ENCODE measurements around the gene SLC25A19.

Gene SLC25A19

DNA sequence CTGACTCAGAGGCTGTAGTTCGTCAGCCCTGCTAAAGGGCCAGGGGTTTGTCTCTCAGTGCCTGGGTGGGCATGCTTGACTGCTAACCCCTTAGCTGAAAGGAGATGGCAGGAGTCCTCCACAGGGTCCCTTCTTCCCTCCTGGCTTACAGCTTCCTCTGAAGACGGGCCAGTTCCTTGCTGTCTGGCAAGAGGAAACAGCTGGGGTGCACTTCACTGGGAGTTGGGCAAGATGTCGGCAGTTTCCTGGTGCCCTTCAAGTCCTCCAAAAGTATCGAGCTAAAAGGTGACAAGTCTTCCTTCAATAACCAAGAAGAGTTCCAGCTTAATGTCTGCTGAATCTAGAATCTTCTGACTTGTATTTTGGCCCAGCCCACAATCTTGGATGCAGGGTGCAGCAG is 60.4 kb downstream of the SLC25A19 start:
- no peak for TF ChIP-seq ESRRG (CRISPR knock-in tag; IDR thresholded peaks at IDR 0.05)
- no peak for TF ChIP-seq ZNF8 (CRISPR knock-in tag; IDR thresholded peaks at IDR 0.05)

DNA sequence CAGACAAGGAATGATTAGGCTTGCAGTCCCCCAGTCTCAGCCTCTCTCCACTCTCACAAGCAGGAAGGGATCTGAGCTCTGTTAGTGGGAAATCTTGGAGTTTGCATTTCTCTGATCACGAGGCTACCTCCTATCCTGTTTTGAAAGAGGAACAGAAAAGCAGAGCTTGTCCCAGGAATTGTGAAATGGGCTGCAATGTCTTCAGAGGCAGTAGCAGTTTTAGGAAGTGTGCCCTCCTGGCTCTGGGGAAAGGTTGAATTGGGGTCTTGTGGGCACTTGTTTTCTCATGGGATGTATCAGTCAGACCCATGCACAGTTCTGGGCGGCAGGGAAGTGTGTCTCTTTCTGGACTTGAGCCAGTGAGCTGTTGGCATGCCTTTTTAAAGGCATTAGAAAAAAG is 60.9 kb downstream of the SLC25A19 start:
- ATAC-seq = no peak
- no peak for TF ChIP-seq SNAI2 (CRISPR knock-in tag; IDR thresholded peaks at IDR 0.05)
- TF ChIP-seq ZFP3 (CRISPR knock-in tag; IDR thresholded peaks at IDR 0.05) = no peak
- no peak for TF ChIP-seq ZNF70 (CRISPR knock-in tag; IDR thresholded peaks at IDR 0.05)
- TF ChIP-seq ISL1 (CRISPR knock-in tag; IDR thresholded peaks at IDR 0.05) = no peak
- no peak for TF ChIP-seq ZNF8 (CRISPR knock-in tag; IDR thresholded peaks at IDR 0.05)
- TF ChIP-seq PPARA (CRISPR knock-in tag; IDR thresholded peaks at IDR 0.05; ENCODE audit: borderline replicate concordance) = no peak
- TF ChIP-seq RARB (CRISPR knock-in tag; IDR thresholded peaks at IDR 0.05) = no peak
- TF ChIP-seq ZFP30 (CRISPR knock-in tag; IDR thresholded peaks at IDR 0.05) = no peak
- TF ChIP-seq, protein P1, sequence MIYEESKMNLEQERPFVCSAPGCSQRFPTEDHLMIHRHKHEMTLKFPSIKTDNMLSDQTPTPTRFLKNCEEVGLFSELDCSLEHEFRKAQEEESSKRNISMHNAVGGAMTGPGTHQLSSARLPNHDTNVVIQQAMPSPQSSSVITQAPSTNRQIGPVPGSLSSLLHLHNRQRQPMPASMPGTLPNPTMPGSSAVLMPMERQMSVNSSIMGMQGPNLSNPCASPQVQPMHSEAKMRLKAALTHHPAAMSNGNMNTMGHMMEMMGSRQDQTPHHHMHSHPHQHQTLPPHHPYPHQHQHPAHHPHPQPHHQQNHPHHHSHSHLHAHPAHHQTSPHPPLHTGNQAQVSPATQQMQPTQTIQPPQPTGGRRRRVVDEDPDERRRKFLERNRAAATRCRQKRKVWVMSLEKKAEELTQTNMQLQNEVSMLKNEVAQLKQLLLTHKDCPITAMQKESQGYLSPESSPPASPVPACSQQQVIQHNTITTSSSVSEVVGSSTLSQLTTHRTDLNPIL (CRISPR knock-in tag; IDR thresholded peaks at IDR 0.05; ENCODE audit: low read depth) = no peak
- TF ChIP-seq ARNTL (CRISPR knock-in tag; IDR thresholded peaks at IDR 0.05; ENCODE audit: borderline replicate concordance, low read depth) = no peak
- TF ChIP-seq ZNF565 (CRISPR knock-in tag; conservative IDR thresholded peaks at IDR 0.05; ENCODE audit: low read depth) = no peak

More for the DNA sequence above, 60.4 kb downstream of the SLC25A19 start:
- no peak for ATAC-seq

DNA sequence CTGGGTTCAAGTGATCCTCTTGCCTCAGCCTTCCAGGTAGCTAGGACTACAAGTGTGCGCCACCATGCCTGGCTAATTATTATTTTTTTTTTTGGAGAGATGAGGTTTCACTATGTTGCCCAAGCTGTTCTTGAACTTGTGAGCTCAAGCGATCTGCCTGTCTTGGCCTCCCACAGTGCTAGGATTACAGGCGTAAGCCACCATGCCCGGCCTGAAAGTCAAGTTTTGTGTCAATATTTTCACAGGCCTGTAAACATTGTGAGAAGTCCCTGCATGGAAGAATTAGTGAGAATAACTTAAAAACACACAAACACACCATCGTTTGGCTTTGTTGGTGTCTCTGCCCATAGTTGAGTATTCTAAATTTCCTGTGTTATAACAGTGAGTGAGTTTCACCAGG is 61.5 kb downstream of the SLC25A19 start:
- no peak for ATAC-seq
- TF ChIP-seq, protein P1 (CRISPR knock-in tag; IDR thresholded peaks at IDR 0.05; ENCODE audit: low read depth) = no peak
- TF ChIP-seq OSR1 (CRISPR knock-in tag; IDR thresholded peaks at IDR 0.05) = no peak
- no peak for TF ChIP-seq ISL1 (CRISPR knock-in tag; IDR thresholded peaks at IDR 0.05)
- TF ChIP-seq ZC3H10 (CRISPR knock-in tag; IDR thresholded peaks at IDR 0.05) = no peak
- no peak for TF ChIP-seq ZNF8 (CRISPR knock-in tag; IDR thresholded peaks at IDR 0.05)
- TF ChIP-seq SNAI2 (CRISPR knock-in tag; IDR thresholded peaks at IDR 0.05) = no peak
- no peak for TF ChIP-seq ESRRG (CRISPR knock-in tag; IDR thresholded peaks at IDR 0.05)
- TF ChIP-seq, protein P2, sequence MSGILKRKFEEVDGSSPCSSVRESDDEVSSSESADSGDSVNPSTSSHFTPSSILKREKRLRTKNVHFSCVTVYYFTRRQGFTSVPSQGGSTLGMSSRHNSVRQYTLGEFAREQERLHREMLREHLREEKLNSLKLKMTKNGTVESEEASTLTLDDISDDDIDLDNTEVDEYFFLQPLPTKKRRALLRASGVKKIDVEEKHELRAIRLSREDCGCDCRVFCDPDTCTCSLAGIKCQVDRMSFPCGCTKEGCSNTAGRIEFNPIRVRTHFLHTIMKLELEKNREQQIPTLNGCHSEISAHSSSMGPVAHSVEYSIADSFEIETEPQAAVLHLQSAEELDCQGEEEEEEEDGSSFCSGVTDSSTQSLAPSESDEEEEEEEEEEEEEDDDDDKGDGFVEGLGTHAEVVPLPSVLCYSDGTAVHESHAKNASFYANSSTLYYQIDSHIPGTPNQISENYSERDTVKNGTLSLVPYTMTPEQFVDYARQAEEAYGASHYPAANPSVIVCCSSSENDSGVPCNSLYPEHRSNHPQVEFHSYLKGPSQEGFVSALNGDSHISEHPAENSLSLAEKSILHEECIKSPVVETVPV (CRISPR knock-in tag; IDR thresholded peaks at IDR 0.05) = no peak
- TF ChIP-seq TCF4 (CRISPR knock-in tag; IDR thresholded peaks at IDR 0.05; ENCODE audit: borderline replicate concordance) = no peak
- TF ChIP-seq GLIS3 (CRISPR knock-in tag; IDR thresholded peaks at IDR 0.05) = no peak
- TF ChIP-seq TOX (CRISPR knock-in tag; IDR thresholded peaks at IDR 0.05; ENCODE audit: borderline replicate concordance) = no peak
- TF ChIP-seq ZNF70 (CRISPR knock-in tag; IDR thresholded peaks at IDR 0.05) = no peak
- TF ChIP-seq PPARA (CRISPR knock-in tag; IDR thresholded peaks at IDR 0.05; ENCODE audit: borderline replicate concordance) = no peak
- TF ChIP-seq ZFP30 (CRISPR knock-in tag; IDR thresholded peaks at IDR 0.05) = no peak
- TF ChIP-seq ARNTL (CRISPR knock-in tag; IDR thresholded peaks at IDR 0.05; ENCODE audit: borderline replicate concordance, low read depth) = no peak

DNA sequence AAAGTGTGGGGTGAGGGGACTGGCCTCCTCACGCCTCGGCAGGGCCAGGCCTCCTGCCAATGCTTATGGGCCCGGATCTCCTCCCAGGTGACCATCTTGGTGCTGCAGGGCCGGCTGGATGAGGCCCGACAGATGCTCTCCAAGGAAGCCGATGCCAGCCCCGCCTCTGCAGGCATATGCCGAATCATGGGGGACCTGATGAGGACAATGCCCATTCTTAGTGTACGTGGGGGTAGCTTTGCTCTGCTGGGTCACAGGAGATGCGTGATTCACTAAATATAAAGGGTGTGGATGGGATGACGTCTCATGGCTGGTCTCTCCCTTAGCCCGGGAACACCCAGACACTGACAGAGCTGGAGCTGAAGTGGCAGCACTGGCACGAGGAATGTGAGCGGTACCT is 64.2 kb downstream of the SLC25A19 start:
- TF ChIP-seq OSR1 (CRISPR knock-in tag; IDR thresholded peaks at IDR 0.05) = no peak
- TF ChIP-seq, protein P3, sequence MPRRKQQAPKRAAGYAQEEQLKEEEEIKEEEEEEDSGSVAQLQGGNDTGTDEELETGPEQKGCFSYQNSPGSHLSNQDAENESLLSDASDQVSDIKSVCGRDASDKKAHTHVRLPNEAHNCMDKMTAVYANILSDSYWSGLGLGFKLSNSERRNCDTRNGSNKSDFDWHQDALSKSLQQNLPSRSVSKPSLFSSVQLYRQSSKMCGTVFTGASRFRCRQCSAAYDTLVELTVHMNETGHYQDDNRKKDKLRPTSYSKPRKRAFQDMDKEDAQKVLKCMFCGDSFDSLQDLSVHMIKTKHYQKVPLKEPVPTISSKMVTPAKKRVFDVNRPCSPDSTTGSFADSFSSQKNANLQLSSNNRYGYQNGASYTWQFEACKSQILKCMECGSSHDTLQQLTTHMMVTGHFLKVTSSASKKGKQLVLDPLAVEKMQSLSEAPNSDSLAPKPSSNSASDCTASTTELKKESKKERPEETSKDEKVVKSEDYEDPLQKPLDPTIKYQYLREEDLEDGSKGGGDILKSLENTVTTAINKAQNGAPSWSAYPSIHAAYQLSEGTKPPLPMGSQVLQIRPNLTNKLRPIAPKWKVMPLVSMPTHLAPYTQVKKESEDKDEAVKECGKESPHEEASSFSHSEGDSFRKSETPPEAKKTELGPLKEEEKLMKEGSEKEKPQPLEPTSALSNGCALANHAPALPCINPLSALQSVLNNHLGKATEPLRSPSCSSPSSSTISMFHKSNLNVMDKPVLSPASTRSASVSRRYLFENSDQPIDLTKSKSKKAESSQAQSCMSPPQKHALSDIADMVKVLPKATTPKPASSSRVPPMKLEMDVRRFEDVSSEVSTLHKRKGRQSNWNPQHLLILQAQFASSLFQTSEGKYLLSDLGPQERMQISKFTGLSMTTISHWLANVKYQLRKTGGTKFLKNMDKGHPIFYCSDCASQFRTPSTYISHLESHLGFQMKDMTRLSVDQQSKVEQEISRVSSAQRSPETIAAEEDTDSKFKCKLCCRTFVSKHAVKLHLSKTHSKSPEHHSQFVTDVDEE (CRISPR knock-in tag; IDR thresholded peaks at IDR 0.05) = no peak
- TF ChIP-seq, protein P4, sequence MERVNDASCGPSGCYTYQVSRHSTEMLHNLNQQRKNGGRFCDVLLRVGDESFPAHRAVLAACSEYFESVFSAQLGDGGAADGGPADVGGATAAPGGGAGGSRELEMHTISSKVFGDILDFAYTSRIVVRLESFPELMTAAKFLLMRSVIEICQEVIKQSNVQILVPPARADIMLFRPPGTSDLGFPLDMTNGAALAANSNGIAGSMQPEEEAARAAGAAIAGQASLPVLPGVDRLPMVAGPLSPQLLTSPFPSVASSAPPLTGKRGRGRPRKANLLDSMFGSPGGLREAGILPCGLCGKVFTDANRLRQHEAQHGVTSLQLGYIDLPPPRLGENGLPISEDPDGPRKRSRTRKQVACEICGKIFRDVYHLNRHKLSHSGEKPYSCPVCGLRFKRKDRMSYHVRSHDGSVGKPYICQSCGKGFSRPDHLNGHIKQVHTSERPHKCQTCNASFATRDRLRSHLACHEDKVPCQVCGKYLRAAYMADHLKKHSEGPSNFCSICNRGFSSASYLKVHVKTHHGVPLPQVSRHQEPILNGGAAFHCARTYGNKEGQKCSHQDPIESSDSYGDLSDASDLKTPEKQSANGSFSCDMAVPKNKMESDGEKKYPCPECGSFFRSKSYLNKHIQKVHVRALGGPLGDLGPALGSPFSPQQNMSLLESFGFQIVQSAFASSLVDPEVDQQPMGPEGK (CRISPR knock-in tag; IDR thresholded peaks at IDR 0.05; ENCODE audit: borderline replicate concordance) = no peak
- no peak for TF ChIP-seq ZNF70 (CRISPR knock-in tag; IDR thresholded peaks at IDR 0.05)
- TF ChIP-seq TCF4 (CRISPR knock-in tag; IDR thresholded peaks at IDR 0.05; ENCODE audit: borderline replicate concordance) = no peak
- no peak for TF ChIP-seq ZFP30 (CRISPR knock-in tag; IDR thresholded peaks at IDR 0.05)
- no peak for TF ChIP-seq PPARA (CRISPR knock-in tag; IDR thresholded peaks at IDR 0.05; ENCODE audit: borderline replicate concordance)
- no peak for TF ChIP-seq ESRRG (CRISPR knock-in tag; IDR thresholded peaks at IDR 0.05)
- TF ChIP-seq, protein P5, sequence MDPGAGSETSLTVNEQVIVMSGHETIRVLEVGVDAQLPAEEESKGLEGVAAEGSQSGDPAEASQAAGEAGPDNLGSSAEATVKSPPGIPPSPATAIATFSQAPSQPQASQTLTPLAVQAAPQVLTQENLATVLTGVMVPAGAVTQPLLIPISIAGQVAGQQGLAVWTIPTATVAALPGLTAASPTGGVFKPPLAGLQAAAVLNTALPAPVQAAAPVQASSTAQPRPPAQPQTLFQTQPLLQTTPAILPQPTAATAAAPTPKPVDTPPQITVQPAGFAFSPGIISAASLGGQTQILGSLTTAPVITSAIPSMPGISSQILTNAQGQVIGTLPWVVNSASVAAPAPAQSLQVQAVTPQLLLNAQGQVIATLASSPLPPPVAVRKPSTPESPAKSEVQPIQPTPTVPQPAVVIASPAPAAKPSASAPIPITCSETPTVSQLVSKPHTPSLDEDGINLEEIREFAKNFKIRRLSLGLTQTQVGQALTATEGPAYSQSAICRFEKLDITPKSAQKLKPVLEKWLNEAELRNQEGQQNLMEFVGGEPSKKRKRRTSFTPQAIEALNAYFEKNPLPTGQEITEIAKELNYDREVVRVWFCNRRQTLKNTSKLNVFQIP (CRISPR knock-in tag; IDR thresholded peaks at IDR 0.05; ENCODE audit: borderline replicate concordance, low read depth) = no peak
- TF ChIP-seq ZNF8 (CRISPR knock-in tag; IDR thresholded peaks at IDR 0.05) = no peak
- TF ChIP-seq CSDC2 (CRISPR knock-in tag; IDR thresholded peaks at IDR 0.05) = no peak
- TF ChIP-seq RARB (CRISPR knock-in tag; IDR thresholded peaks at IDR 0.05) = no peak
- ATAC-seq = no peak

Data from SK-N-SH treated with all-trans-retinoic acid at 6 μM for 48 hours (cell line).